ENCODE results near the gene SPECC1L.

SPECC1L gene

DNA sequence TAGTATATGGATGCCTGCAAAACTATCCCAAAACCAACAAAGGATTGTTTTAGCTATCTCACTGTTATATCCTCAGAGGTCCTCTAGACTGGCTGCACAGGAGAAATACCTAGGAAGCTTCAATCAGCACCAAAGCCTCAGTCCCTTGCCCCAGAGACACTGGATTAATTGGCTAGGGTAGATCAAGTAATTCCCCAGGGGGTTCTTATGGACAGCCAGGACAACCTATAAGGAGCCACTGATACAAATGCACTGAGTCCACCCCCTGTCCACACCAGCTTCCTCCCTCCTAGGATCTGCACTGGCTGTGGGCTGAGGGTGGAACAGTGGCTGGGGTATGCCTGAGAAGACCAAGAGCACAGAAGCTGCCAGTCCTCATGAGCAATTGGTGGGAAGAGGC lies 173.0 kb downstream of the SPECC1L start:
- no peak overlapping the region for H2AFZ ChIP-seq (ENCODE audit: low read depth)
- H4K20me1 ChIP-seq (ENCODE audit: insufficient read depth), result no peaks in the 10 kb centered on the region
- no peak overlapping the region for H3K9ac ChIP-seq
- TF ChIP-seq, protein P1, sequence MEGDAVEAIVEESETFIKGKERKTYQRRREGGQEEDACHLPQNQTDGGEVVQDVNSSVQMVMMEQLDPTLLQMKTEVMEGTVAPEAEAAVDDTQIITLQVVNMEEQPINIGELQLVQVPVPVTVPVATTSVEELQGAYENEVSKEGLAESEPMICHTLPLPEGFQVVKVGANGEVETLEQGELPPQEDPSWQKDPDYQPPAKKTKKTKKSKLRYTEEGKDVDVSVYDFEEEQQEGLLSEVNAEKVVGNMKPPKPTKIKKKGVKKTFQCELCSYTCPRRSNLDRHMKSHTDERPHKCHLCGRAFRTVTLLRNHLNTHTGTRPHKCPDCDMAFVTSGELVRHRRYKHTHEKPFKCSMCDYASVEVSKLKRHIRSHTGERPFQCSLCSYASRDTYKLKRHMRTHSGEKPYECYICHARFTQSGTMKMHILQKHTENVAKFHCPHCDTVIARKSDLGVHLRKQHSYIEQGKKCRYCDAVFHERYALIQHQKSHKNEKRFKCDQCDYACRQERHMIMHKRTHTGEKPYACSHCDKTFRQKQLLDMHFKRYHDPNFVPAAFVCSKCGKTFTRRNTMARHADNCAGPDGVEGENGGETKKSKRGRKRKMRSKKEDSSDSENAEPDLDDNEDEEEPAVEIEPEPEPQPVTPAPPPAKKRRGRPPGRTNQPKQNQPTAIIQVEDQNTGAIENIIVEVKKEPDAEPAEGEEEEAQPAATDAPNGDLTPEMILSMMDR (conservative IDR thresholded peaks at IDR 0.05; ENCODE audit: low read depth, low read length), result no peak
- H3K4me3 ChIP-seq (IDR thresholded peaks at IDR 0.05; ENCODE audit: insufficient read depth, low read depth, low read length), result no peak overlapping the region
- H3K27me3 ChIP-seq (ENCODE audit: insufficient read depth, low read depth), result no peaks in the 10 kb centered on the region
- H3K27ac ChIP-seq, result no peak overlapping the region
- H3K36me3 ChIP-seq (ENCODE audit: insufficient read depth), result no peaks in the 10 kb centered on the region
- H3K79me2 ChIP-seq (ENCODE audit: insufficient read depth, low read depth), result 0 out of 2 replicates have a peak, but pooled peaks cover 11% of the 10 kb centered on the region
- no peaks in the 10 kb centered on the region for H3K4me1 ChIP-seq (ENCODE audit: low read depth, poor library complexity, severe bottlenecking)
- H3K4me2 ChIP-seq, result no peak overlapping the region

DNA sequence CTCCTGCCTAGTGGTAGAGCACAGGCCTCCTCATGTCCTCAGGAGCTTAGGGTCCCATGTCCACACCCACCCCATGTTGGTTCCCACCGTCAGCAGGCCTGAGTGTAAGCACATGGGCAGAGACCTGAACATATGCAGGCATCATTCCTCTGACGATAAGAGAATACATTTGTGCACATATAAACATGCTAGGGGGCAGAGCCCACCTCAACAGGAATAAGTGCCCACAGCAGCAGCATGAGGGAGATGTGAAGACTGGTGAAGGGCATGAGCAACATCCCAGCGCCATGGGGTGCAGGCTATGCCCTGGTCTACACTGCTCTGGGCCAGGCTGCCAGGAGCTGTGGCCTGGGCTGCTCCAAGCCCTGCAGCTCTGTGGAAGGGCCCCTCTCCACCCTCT lies 173.6 kb downstream of the SPECC1L start:
- Histone ChIP-seq H4K20me1 (ENCODE audit: insufficient read depth) (no peaks in the 10 kb centered on the region), H3K79me2 (ENCODE audit: insufficient read depth, low read depth) (0 out of 2 replicates have a peak, but pooled peaks cover 9% of the 10 kb centered on the region), H3K9ac (no peak overlapping the region), H3K27me3 (ENCODE audit: insufficient read depth, low read depth) (no peaks in the 10 kb centered on the region), H3K4me2 (no peak overlapping the region), H3K36me3 (ENCODE audit: insufficient read depth) (no peaks in the 10 kb centered on the region), H3K4me1 (ENCODE audit: low read depth, poor library complexity, severe bottlenecking) (no peaks in the 10 kb centered on the region), H2AFZ (ENCODE audit: low read depth) (no peak overlapping the region), H3K4me3 (IDR thresholded peaks at IDR 0.05; ENCODE audit: insufficient read depth, low read depth, low read length) (no peak overlapping the region), H3K27ac (no peak overlapping the region)
- TF ChIP-seq, protein P1 (conservative IDR thresholded peaks at IDR 0.05; ENCODE audit: low read depth, low read length), result no peak

DNA sequence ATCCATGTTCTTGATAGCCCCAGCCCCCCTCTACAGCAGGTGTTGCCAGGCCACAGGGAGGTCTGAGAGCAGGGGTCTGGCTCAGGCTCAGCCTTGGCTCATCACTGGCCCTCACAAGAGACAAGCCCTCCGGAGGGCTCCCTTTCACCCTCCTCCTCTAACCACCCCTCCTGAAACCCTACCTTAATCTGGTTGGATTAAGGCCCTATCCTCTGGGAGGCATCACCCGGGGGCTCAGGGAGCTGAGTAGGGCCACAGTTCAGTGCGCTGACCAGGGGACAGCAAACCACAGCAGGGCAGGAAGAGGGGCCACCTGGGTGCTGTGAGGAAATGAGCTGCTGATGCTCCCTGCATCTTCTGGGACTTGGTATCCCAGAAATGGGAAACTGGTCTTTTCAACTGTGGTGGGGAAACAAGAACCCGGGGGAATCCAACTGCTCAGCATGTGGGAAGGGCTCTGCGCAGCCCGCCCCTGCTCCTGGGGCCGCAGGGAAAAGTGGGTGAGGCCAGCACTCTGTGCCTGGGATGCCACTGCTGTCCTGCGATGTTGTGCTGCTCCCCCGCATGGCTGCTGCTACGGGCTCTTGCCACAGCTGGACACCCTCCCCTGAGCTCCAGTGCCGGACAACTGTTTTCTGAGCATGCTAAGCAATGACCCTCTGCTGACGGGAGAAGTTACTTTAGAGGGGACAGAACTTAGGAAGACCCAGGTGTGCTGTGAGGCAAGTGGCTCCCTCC lies 174.3 kb downstream of the SPECC1L start:
- Histone ChIP-seq H4K20me1 (ENCODE audit: insufficient read depth) (no peaks in the 10 kb centered on the region), H3K9ac (no peak overlapping the region), H2AFZ (ENCODE audit: low read depth) (no peak overlapping the region), H3K4me1 (ENCODE audit: low read depth, poor library complexity, severe bottlenecking) (no peaks in the 10 kb centered on the region), H3K4me2 (no peak overlapping the region), H3K27ac (no peak overlapping the region), H3K4me3 (IDR thresholded peaks at IDR 0.05; ENCODE audit: insufficient read depth, low read depth, low read length) (no peak overlapping the region), H3K27me3 (ENCODE audit: insufficient read depth, low read depth) (no peaks in the 10 kb centered on the region), H3K36me3 (ENCODE audit: insufficient read depth) (no peaks in the 10 kb centered on the region), H3K79me2 (ENCODE audit: insufficient read depth, low read depth) (0 out of 2 replicates have a peak, but pooled peaks cover 3% of the 10 kb centered on the region)
- TF ChIP-seq, protein P1 (conservative IDR thresholded peaks at IDR 0.05; ENCODE audit: low read depth, low read length), result no peak

DNA sequence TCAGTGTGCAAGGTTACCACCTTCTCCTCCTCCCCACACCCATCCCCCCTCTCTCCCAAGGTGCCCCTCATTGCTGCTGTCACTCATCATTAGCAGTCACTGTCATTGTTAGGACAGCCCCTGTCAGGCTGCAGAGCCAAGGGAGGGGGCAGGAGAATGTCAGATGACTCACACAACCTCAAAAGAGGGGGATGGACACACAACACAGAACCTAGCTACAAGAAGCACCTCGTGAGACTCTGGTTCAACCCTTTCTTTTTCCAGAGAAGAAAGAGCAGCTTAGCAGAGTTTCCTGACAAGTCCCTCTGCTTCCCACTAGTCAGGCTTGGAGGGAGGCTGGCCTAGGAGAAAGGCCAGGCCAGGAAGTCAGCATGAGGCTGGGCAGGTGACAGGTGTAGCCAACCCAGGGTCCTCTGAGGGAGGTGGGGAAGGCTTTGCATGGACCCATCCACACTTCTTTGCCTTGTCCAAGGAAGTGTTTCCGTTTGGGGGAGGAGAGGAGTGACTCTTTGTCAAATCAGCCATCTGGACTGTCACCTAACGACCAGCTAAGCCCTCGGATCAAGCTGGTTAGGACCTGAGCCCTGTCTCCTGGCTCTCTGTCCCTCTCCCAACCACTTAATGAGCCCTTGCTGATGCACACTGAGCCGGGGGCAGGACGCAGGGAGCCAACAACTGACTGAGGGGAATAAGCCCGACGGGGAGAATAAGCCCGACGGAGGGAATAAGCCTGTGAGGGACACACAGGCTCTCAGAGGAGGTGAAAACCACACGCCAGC lies 175.0 kb downstream of the SPECC1L start:
- H3K79me2 ChIP-seq (ENCODE audit: insufficient read depth, low read depth), result no peaks in the 10 kb centered on the region
- no peaks in the 10 kb centered on the region for H3K4me1 ChIP-seq (ENCODE audit: low read depth, poor library complexity, severe bottlenecking)
- no peak overlapping the region for H3K4me2 ChIP-seq

More for the DNA sequence above, 175.0 kb downstream of the SPECC1L start:
- Histone ChIP-seq H3K27ac (no peak overlapping the region), H4K20me1 (ENCODE audit: insufficient read depth) (no peaks in the 10 kb centered on the region), H3K9ac (no peak overlapping the region), H2AFZ (ENCODE audit: low read depth) (no peak overlapping the region), H3K36me3 (ENCODE audit: insufficient read depth) (no peaks in the 10 kb centered on the region), H3K4me3 (IDR thresholded peaks at IDR 0.05; ENCODE audit: insufficient read depth, low read depth, low read length) (no peak overlapping the region), H3K27me3 (ENCODE audit: insufficient read depth, low read depth) (no peaks in the 10 kb centered on the region)
- TF ChIP-seq, protein P1 (conservative IDR thresholded peaks at IDR 0.05; ENCODE audit: low read depth, low read length), result no peak

Data from KMS-11 (cell line).